Measurements from ENCODE around the gene CACNA1E.

Gene CACNA1E

DNA sequence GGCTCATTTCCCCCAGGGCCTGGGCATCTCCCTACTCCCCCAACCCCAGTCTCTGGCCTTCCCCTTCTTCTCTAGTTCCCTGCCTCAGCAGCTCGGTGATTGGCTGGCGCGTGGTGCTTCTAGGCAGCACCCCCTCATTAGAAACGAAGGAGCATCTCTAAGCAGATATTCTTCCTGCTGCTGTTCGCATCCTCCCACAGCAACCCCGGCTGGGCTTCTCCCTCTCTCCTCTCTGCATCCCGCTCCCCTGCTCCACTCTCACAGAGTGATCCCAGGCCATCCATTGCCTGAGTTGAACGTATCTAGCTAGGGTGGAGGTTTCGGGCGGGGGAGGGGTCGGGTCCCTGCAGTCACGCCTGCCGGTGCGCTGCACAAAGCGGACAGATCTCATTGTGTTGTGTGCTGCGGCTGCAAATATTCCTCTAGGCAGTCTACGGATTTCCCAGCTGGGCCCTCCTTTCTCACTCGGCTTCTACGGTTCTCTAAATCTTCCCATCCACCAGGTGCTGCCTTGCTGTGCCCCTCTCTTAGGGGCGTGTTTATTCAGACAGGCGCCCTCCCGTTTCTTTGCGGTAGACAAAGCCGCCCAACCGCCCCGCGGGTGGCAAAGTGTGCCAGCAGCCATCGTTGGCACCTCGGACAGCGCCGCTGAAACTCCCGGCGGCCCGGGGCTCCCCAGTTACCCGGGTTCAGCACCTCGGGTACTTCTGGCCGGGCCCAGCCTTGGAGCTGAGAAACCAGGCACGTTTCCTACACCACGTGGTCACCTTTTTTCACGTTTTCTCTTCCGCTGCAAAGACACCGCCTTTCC is 2.2 kb downstream of the CACNA1E start:
- no peak for DNase-seq

DNA sequence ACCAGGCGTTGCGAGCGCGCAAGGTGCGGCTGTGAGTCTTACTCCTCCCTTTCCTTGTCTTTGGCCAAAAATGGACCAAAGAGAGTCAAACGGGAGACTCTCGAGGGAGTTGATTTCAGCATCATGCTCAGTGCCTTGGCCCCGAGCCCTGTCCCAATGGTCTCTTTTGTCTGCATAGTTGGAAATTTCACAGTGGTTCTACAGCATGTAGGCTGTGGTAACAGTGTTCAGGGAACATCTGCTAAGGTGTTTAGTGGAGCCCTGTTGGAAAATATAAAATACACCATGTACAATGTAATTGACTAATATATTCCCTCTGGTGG is 2.7 kb downstream of the CACNA1E start:
- no peak for DNase-seq

DNA sequence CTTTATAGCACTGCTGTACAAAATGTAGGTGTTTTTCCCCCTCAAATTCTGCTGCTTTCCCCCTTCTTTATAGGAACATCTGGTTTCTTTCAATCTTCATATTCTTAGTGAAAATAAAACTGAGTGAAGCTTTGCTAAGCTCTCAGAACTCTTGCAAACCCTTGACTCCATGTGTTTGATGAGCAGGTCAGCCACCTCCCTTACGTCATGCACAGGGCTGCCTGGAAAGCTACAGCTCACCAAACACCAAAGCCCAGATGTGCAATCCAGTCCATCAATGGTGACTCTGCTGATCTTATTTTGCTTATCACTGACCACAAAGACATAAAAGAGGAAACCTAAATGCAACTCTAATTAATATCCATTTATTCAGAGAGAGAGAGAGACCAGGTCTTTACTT is 5.5 kb downstream of the CACNA1E start:
- no peak for DNase-seq

DNA sequence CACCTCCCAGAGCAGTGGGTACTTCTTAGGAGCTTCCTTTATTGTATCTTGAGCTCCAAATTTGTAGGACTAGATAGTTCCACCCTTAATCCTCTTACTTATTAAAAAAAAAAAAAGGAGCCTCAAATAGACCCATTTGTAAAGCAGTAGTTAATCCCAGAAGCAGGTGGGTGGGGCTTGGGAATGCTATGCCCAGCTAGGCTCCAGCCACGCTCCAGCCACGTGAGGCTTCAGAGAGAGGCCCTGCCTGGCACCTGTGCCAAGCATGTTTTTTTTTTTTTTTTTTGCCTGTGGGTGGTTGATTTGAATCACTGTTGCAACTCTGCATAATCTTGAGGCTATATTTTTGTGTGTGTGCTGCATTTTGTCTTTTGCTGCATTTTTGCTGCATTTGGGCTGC is 7.0 kb downstream of the CACNA1E start:
- DNase-seq: no peak

DNA sequence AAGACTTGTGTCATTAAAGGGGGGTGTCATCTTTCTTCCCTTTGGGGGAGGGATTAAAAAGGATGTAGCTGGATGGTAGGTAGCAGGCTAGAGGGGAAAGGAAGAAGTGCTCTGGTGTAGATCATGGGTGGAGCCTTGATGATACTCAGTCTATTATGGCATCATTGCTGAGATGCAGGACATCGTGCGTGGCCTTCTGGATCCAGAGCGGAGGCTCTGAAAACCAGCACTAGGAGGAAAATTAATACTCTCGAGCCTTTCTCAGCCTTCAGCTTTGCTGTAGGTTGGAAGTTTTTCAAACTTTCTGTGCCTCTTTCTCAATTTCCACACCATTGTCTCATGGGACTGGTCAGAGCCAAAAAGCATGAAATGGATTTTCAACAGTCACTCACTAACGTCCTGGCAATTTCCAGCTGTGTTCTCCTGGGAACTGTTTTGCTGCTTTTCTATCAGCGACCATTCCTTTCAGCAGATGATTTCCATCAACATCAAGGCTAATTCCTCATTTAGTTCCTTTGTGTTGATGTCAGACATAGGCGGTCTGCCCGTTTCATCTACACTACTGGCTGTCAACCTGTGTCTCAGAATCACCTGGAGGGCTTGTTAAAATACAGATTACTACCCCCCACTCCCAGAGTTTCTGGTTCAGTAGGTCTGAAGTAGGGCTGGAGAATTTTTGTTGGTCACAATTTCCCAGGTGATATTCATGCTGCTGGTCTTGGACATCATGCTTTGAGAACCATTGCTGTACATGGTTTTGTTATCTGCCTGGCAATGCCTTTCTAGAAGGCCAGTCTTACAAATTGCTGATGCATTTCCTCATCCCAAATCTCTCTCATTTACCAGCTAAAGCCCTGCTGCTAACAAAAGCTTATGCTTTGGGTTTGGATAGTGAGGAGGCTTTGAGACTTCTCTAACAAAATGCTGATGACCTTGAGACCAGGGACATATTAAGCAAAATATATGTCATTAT is 7.7 kb downstream of the CACNA1E start:
- DNase-seq: no peak

DNA sequence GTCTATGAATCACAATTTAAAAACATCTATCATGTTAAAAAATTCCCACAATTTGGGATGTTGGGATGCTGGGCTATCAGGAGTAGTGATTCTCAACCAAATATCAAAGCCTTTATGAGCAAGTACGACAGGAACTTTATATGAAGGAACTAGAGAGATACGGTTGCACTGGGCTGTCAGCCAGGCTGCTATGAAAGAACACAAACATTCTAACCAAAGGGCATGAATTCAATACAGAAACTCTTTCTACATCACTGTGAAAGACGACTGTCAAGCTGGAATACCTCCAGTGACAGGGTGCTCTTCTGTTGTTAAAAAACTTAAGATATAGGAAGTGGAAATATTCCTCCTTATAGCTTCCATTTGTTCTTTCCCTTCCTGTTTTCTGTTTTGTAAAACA is 9.8 kb downstream of the CACNA1E start:
- DNase-seq: no peak

DNA sequence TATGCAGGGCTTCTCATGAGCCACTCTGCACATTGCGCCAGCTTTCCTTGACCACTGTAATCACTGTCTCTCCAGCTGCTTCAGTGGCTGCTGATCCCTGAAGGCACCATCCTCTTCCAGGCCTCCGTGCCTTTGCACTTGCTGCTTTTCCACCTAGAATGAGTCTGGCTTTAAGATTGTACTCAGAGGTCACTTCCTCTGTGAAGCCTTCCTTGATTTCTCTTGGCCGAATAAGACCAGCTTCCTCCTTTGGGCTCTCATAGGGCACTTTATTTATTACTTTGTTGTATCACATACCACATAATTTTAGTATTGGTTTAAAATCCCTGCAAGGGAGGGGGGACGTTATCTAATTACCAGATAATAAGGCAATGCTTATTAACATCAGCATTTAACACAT is 10.6 kb downstream of the CACNA1E start:
- no peak for DNase-seq

DNA sequence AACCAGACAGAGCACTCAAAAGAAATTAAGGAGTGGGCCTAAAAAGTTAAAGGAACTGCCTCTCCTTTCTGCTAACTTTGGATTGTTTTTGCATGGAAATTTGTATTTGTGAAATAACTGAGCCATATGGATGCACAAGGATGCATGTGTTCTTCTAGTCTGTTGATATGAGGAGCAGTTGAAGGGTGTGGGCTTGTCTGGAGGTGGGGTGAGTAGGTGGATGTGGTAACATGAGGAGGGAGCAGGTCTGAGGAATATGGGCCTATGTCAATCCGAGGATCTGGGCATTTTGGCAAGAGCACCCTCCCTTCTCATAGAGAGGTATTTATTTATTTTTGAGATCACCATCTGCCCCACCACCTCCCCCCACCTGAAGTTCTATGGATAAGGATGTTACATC is 13.4 kb downstream of the CACNA1E start:
- no peak for DNase-seq

DNA sequence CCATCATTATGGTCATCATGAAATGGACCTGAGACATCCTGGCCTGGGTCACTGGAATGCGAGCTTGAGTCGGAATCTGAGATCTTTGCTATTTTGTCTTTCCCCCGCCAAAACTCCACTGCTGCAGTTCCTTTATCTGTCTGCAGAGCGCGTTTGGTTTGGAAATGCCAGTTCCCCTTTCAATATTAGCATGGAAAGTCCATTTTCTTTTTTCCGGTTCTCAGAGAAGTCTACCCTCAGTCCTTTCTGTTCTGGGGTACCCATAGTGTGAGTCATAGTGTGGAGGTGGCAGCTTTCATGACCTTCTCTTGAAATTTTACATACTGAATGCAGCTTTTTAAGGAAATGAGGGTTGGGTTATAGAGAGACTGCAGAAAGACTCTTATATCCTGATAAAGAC is 14.6 kb downstream of the CACNA1E start:
- no peak for DNase-seq

DNA sequence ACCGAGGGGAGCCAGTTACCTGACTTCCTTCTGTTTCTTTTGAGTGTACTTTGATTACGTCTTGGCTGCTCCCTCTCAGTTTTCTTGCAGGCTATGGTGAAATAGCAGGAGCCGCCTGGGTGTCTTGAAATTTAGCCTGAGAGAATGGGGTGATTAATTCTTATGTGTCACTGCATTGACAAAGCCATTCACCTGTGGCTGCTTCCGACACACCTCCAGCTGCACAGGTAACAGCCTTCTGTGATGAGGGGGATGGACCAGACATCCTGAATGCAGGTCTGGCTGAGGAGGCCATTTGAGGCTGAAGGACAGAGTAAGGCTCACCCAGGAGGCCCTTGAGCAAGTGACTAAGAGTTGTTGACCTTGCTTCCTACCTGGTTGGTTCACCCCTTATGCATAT is 16.5 kb downstream of the CACNA1E start:
- DNase-seq: no peak

DNA sequence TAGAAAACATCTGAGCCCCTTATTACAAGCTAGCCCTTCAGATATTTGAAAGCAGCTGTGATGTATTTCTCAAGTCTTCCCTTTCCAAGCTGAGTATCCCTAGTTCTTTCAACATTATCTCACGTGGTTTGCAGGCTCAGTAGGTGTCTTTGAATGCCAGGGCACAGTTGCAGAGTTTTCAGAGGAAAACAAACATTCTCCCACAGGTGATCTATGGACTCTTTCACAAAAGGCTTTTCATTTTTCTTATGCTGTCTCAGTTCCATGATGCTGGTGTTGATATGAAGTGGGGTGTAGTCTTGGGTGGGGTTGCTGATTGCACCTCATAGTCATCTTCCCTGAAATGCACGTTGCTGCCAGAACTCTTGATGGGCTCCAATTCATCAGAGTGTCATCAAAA is 17.3 kb downstream of the CACNA1E start:
- no peak for DNase-seq

DNA sequence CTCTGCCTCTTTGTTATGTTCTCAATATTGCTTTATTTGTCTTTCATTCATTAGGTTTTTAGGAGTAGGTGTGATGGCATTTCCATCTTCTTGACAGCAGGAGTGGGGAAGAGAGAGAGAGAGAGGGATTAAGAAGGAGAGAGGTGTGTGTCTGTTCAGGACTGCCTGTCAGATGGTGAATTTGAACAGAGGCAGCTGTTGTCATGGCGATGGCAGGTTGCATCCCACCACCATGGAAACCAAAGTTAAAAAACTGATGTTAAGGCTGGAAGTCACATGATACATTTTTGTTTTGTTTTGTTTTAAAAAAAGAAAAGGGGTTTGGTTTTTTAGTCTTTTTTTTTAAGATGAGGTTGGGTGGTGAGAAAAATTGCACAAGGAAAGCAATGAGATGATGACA is 18.3 kb downstream of the CACNA1E start:
- DNase-seq: no peak

DNA sequence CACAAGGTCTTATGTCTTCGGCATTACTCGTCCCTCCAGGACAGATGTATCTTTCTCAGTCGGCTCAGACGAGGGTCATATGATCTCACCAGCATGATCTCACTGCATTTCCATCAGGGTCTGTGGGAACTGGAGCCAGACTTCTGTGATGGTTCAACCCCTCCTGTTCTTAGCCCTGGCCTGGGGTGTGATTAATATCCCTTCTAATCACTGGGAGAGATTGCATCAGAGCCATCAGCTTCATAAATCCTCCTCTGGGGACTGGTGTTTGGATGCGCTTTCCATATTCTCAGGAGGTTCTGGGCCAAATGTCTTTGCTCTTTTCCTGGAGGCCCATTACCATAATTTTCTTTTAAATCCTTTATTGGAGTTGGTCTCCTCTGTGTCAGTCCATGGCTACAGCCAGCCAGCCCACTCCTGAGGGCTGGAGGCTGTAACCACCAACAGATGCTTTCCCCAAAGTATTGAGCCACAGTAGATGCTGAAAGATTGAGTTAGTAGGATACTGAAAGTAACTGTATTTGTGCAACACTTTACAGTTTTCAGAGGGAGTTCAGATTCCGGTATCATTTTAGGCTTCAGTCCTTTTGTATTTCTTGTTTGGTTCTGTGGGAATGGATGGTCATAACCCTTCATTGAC is 20.0 kb downstream of the CACNA1E start:
- no peak for DNase-seq

DNA sequence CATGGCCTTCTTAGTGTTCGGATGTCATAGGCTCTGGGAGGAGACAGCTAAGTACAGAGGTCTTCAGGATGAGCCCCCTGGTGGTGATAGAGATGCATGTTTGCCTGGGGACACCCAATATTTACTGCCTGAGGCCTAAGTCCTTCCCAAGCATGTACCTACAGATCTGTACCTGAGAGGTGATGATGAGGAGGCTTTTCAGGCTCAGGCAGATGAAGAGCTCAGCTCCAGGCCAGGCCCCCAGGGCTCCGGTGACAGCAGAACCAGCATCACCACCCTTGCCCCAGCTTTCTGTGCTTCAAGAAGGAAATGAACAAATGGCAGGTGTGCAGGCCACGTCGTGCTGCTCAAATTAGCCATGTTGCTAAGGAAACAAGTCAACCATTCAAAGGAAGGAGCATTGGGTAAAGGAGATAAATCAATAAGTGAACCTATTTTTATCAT is 21.1 kb downstream of the CACNA1E start:
- DNase-seq: no peak

DNA sequence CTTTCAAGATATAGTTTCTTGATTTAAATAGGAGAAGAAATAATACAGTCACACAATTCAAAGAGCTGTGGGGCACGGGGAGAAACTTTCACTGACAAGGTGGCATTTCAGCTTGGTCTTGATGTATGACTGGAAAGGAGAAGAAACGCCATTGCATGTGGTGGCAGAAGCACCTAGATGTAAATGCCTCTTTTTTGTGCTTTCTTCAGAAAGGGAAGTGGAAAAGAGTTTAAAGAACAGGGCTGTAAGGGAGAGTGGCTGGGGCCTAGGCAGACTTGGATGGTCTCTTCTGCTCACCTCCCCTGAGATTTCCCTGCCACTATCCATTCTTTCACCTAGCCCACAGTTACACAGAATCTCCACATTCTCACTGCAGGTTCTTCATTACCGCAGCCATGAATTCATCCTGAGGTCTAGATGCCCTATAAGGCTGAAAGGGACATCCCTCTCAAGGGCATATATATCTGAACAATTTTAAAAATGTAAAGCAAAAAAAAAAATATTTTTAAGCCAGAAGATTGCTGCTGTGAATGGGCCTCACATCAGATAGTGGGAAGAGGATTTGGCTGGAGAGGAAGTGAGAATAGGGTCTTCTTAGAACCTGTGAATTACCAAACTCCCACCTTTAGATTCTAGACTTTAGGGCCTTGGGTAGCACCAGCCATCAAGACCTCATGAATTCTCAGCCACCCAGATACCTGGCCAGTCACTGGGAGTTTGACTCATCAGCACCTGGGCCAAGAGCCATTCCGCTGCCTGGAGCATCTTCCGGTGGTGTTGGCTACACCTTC is 23.4 kb downstream of the CACNA1E start:
- DNase-seq: no peak

DNA sequence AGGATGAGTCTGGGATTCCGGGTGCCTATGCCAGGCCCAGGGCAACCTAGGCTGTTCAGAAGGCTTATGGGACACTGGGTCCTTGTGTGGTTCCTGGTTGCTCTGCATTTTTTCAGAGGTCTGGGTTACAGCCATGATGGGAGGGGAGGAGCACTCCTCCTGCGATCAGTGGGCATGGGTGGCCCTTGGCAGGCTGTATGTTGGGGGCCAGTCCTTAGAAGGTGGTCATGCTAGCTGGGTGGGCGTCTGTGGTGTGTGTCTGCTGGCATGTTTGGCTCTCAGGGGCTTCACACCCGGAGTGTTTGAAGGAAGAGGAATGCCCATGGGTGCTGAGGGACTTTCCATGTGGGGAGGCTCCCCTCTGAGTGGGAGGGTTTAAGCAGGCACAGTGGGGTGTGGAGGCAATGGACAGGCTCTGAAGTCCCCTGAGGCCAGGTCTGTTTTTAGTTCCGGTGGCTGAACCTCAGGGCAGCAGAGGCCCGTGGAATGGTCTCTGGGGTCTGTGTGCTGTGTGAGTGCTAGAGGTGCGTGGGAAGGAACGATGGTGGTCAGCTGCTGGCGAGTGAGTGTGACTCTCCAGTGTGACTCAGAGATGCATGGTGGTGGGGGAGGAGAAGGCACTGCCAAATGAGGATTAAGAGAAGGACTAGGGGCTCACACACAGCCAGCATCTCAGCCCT is 25.3 kb downstream of the CACNA1E start:
- no peak for DNase-seq

DNA sequence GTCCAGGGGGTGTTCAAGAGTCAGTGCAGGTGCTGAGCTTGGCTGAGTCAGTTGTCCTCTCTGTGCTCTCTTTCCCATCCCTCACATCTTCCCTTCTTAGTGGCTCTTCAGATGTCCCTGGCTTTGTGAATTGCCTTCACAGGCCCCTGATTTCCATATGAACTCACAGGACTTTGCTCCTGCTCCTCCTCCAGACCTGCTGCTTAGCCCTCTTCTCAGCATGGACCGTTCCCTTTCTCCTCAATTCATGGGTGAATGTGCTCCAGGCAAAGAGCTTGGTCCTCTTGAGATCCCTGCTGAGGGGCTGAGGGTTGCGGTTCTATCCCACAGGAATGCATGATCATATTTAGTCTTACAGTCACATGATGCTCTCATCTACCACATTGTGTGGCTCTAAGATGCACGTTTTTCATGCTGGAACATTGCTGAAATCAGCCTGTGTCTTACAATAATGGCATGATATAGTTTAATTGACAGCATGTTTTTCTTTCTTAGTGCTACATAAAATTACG is 30.5 kb downstream of the CACNA1E start:
- DNase-seq: no peak

DNA sequence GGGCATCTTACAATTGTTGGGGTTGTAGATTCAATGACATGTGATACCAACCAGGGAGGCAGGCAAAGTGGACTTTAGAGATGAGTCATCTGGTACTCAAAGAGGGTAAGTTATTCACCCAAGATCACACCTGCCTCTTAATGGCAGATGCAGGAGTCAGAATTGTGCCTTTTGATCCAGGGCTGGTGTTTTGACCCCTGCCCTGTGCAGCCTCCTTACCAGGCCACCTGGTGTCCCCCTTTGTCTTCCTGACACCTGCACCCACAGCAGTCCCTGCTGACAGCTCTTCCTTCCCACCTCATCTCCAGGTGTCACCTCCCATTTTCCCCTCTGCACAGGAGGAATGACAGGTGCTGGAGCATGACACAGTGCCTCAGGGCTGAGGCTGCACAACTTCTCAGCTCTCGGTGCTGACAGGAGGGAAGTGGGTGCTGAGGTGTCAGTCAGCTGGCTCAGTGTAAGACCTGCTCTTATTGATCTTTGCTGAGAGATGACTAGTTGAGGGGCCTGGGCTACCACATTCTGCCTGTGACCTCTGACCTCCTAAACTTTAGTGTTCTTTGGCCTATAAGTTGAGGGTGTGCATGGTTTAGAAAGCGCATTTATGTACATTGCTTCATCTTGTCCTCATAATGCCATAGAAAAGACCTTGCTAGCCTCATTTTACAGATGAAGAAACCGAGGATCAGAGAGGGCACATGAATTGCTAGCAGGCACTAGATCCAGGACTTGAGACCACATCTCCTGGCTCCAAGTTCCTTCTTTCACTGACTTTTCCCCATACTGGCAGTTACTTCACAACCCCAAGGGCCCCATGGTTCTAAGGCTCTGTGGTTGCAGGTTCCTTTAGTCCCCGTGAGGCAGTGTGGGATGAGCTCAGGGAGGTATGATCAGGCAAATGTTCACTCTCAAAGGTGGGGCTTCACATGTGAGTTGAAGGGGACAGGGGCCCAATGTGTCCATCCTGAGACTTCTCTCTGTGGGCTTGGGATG is 31.3 kb downstream of the CACNA1E start:
- no peak for DNase-seq

DNA sequence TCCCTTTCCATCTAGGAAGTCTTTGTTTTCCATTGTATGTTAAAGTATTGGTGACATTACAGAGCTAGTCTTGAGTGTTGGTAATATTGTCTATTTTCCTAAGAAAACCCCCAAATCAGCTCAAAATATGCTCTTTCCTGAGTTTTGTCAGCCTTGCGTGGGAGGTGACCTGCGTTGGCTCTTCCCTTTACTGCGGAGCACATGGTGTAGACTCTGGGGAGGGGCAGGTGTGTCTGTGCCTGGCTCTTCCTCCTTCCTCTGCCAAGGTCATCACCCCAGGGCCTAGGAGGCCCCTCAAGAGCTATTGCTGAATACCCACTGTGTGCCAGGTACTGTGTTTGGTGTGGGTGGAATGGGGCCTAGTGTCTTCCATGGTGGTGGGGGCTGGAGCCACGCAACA is 33.4 kb downstream of the CACNA1E start:
- DNase-seq: no peak

DNA sequence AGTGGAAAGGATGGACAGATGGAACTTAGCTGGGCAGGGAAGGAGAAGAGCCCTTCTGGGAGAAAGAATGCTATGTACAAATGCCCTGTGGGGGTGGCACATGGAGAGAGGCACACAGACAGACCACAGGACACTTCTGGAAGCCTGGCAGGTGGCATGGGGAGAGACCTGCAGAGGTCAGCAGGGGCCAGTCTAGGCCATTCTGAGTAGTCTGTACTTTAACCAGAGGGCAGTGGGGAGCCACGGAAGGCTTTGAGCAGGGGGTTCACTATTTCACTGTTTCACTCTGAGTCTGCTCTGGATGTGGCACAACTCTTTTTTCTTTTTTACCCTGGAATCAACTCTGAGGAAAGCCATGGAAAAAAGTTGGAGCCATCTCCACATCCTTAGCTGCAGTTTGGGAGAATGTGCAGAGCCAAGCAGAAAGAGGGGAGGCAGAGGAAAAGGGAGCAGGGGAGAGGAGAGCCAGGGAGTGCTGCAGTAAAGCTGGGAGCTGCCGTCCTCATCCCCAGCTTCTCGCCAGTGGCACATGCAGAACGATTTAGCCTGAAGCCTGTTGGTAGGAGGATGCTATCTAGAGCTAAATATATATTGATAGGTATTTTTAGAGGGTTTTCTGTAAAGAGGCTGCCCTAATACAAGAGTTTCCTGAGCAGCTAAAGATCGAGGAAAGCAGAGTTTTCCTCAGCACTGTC is 34.0 kb downstream of the CACNA1E start:
- no peak for DNase-seq

All from stimulated activated naive CD4-positive, alpha-beta T cell treated with Interleukin-2 at 50 U/mL for 16 hours (primary cell).